GM12892 (cell line): ENCODE data around the gene RIIAD1.
A peak's percentile ranks its signal among the peaks of the same experiment; 100 is the strongest.

Source experiments
- POLR2A ChIP-seq: IDR thresholded peaks from 2 replicates; pipeline ENCODE4 v1.6.1; 2011; ENCODE audit warnings: low read depth, low read length, control low read depth
- POLR2AphosphoS5 ChIP-seq: IDR thresholded peaks from 2 replicates; pipeline ENCODE4 v1.6.1; 2011; ENCODE audit warnings: low read depth, low read length, control low read depth
- TAF1 ChIP-seq: IDR thresholded peaks from 2 replicates; pipeline ENCODE4 v1.6.1; 2011; ENCODE audit warnings: low read depth, mild to moderate bottlenecking, control low read depth, low read length, borderline replicate concordance

DNA sequence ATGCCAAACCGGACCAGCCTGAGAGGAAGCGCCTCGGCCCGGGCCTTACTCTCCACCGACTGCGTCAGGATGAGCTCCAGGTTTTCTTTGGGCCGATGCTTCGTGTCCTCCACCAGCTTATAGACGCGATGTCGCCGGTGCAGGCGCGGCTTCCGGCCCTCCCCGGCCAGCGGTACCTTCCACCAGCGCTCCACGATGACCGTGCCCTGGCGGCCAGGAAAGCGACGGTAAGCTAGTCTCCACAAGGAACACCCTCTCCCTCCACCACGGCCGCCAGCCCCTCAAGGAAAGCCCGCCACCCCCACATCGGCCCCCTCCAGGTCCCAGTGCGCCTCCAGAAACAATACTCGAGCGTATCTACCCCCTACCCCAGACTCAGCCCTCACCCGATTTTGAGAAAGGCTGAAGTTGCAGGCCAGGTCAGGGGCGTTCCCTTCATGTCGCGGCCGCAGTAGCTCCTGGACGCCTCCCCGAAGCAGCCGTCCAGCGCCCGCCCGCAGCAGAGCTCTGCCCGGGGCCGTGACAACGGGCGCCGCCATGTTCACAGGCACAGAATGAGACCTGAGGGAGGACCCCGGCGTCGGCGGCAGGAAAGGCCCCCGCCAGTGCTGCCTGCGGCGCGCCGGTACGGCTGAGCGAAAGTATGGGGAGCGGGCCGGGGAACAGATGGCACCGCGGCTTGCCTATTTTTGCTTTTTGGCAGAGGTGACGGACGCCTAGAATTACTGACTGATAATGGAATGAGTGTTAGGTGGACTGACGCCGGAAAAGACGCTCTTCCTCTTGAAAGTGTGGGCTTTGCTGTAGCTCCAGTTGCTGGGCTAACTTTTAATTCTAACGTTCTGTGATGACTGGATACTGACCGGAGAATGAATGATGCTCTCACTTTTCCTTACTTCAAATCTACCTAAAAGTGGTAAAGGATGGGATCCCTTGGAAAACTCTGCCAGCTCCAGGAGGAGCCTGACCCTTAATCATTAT is 41.9 kb downstream of the RIIAD1 start, which contains the start of gene MRPL9:
- TF ChIP-seq POLR2AphosphoS5 (peak; percentile 82), POLR2A (peak; percentile 81), TAF1 (peak; percentile 72)
